ENCODE measurements around the gene TET1.
"Not testable (repeated sequence)": the region's sequence is repeated elsewhere in the genome, so short reads cannot be mapped to it uniquely, and the experiment has no call there.

Gene TET1

DNA sequence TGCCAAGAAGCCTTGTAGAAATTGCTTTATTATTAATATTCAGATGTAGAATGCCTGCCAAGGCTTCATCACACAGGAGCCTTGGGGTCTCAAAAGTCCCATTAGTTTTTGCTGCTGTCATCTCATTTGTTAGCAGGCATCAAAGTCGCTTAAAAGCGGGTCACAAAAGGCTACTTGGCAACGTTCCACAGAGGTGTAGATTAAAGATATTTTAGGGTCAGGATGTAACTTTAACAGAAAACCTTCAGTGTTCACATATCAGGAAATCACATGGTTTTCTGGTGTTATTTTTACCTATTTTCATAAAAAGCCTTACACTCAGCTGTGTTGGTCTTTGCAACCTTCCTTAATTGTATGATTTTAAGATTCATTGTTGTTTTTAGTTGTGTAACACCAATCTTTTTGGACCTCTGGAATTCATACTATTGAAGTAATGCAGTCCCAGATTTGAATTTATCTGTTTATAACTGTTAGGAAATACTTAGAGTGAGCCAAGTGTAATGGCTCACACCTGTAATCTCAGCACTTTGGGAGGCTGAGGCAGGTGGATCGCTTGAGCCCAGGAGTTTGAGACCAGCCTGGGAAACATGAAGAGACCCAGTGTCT is 65.3 kb downstream of the TET1 start:
- H3K27me3 Mint-ChIP-seq (ENCODE audit: low read depth, poor library complexity) = no peaks in the 10 kb centered on the region
- H3K27ac Mint-ChIP-seq = peak overlapping the region; percentile 85
- H3K36me3 Mint-ChIP-seq (ENCODE audit: low read depth) = peaks cover 51% of the 10 kb centered on the region
- H3K4me1 Mint-ChIP-seq = peaks cover 14% of the 10 kb centered on the region
- H3K4me3 Mint-ChIP-seq = no peak overlapping the region
- TF ChIP-seq CTCF (IDR thresholded peaks at IDR 0.05) = no peak
- peaks cover 6% of the 10 kb centered on the region for H3K9me3 Mint-ChIP-seq
- no peak for DNase-seq

DNA sequence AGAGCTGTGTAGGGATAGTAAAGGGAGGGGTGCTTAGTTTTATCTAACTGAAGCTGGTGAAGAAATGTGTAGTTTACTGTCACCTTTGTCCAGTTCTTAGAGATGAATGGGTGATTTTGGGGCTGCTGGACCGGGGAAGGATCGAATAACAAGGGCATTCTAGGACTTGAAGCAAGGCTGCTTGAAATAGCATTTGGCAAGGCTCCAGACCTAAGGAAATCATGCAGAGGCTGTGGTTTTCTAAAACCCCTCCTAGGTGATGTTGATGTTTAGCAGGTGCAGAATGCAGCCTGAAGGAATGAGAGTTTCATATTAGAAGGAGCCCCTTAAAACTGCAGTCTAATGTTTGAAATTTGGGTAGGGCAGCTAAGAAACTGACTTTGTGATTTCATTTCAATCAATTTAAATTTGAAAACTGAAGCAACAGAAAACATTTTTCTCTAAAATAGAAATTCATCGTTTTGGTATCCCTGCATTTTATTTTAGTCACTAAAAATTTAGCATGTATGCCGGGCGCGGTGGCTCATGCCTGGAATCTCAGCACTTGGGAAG is 68.5 kb downstream of the TET1 start:
- TF ChIP-seq CTCF (IDR thresholded peaks at IDR 0.05) = no peak
- H3K4me1 Mint-ChIP-seq = peaks cover 26% of the 10 kb centered on the region
- peak overlapping the region; percentile 70 for H3K27ac Mint-ChIP-seq
- H3K27me3 Mint-ChIP-seq (ENCODE audit: low read depth, poor library complexity) = peaks cover 5% of the 10 kb centered on the region
- DNase-seq = no peak
- peaks cover 13% of the 10 kb centered on the region for H3K9me3 Mint-ChIP-seq
- peaks cover 64% of the 10 kb centered on the region for H3K36me3 Mint-ChIP-seq (ENCODE audit: low read depth)
- no peak overlapping the region for H3K4me3 Mint-ChIP-seq

DNA sequence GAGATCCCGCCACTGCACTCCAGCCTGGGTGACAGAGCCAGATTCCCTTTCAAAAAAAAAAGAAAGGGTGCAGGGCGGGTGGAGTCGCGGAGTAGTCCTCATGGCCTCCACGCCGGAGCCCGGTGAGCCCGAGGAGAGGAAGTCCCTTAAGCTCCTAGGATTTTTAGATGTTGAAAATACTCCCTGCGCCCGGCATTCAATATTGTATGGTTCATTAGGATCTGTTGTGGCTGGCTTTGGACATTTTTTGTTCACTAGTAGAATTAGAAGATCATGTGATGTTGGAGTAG is 72.1 kb downstream of the TET1 start:
- DNase-seq; H3K27ac Mint-ChIP-seq; H3K27me3 Mint-ChIP-seq (ENCODE audit: low read depth, poor library complexity); H3K4me3 Mint-ChIP-seq: not testable (repeated sequence)
- Mint-ChIP-seq H3K36me3 (ENCODE audit: low read depth) (peaks cover 76% of the 10 kb centered on the region), H3K4me1 (peaks cover 30% of the 10 kb centered on the region), H3K9me3 (peaks cover 13% of the 10 kb centered on the region)

DNA sequence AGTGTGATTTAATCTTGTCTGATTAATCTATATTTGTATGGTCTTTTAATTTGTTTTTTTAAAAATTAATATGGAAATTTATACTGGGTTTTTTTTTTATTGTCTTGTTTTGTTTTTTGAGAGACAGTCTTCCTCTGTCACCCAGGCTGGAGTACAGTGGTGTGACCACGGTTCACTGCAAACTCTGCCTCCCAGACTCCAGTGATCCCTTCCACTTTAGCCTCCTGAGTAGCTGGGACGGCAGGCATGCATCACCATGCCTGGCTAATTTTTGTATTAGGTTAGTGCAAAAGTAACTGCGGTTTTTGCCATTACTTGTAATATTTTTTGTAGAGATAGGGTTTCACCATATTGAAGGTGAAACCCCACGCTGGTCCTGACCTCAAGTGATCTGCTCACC is 73.1 kb downstream of the TET1 start:
- no peak for TF ChIP-seq CTCF (IDR thresholded peaks at IDR 0.05)
- H3K27ac Mint-ChIP-seq = peak overlapping the region; percentile 92
- DNase-seq = no peak
- peaks cover 79% of the 10 kb centered on the region for H3K36me3 Mint-ChIP-seq (ENCODE audit: low read depth)
- no peak overlapping the region for H3K4me3 Mint-ChIP-seq
- peaks cover 5% of the 10 kb centered on the region for H3K27me3 Mint-ChIP-seq (ENCODE audit: low read depth, poor library complexity)
- peaks cover 13% of the 10 kb centered on the region for H3K9me3 Mint-ChIP-seq
- H3K4me1 Mint-ChIP-seq = peaks cover 21% of the 10 kb centered on the region

DNA sequence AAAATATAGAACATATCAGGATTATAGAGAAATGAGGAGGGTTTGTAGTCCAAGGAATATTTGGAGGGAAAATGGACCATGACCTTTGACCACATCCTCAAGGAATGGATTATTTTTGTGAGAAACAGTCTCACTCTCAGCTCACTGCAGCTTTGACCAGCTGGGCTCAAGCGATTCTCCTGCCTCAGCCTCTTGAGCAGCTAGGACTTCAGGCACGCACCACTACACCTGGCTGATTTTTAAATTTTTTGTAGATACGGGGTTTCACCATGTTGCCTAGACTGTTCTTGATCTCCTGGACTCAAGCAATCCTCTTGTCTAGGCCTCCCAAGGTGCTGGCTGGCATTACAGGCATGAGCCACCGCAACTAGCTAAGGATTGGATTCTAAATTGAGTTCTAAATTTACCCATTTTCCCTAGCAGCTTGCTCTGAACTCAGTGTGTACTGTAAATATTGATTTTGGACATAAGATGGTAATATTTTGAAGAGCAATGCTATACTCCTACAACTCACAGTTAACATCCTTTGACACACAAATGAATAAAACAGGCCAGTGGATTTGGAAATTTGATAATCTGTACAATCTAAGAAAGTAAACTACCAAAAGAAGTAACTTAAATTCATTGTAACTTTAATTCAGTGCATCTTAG is 73.8 kb downstream of the TET1 start:
- Mint-ChIP-seq H3K4me1 (peaks cover 16% of the 10 kb centered on the region), H3K27ac (peak overlapping the region; percentile 92)

GRCh38 chr10:68636335-68636734 is 76.2 kb downstream of the TET1 start:
- peak overlapping the region; percentile 77 for H3K27ac Mint-ChIP-seq
- no peaks in the 10 kb centered on the region for H3K9me3 Mint-ChIP-seq
- H3K27me3 Mint-ChIP-seq (ENCODE audit: low read depth, poor library complexity) = peaks cover 5% of the 10 kb centered on the region
- H3K4me1 Mint-ChIP-seq = peaks cover 16% of the 10 kb centered on the region
- peaks cover 75% of the 10 kb centered on the region for H3K36me3 Mint-ChIP-seq (ENCODE audit: low read depth)
- no peak for TF ChIP-seq CTCF (IDR thresholded peaks at IDR 0.05)
- DNase-seq = no peak
- H3K4me3 Mint-ChIP-seq = no peak overlapping the region

More for the DNA sequence above, 73.8 kb downstream of the TET1 start:
- no peak for DNase-seq
- H3K27me3 Mint-ChIP-seq (ENCODE audit: low read depth, poor library complexity) = peaks cover 5% of the 10 kb centered on the region
- TF ChIP-seq CTCF (IDR thresholded peaks at IDR 0.05) = no peak
- H3K36me3 Mint-ChIP-seq (ENCODE audit: low read depth) = peaks cover 79% of the 10 kb centered on the region
- no peak overlapping the region for H3K4me3 Mint-ChIP-seq
- peaks cover 13% of the 10 kb centered on the region for H3K9me3 Mint-ChIP-seq

GRCh38 chr10:68643550-68643949 is 83.4 kb downstream of the TET1 start:
- H3K4me1 Mint-ChIP-seq; H3K27me3 Mint-ChIP-seq (ENCODE audit: low read depth, poor library complexity); H3K9me3 Mint-ChIP-seq; H3K27ac Mint-ChIP-seq; H3K4me3 Mint-ChIP-seq; DNase-seq: not testable (repeated sequence)
- peaks cover 85% of the 10 kb centered on the region for H3K36me3 Mint-ChIP-seq (ENCODE audit: low read depth)
